ENCODE data around the gene RNASE12. TPM values are rescaled to one million over a fixed set of nuclear protein-coding genes. Genes with fewer than 3 reads are reported as not detected.

Gene RNASE12
- total RNA-seq, 4 donors from 2014 or later = not detected

DNA sequence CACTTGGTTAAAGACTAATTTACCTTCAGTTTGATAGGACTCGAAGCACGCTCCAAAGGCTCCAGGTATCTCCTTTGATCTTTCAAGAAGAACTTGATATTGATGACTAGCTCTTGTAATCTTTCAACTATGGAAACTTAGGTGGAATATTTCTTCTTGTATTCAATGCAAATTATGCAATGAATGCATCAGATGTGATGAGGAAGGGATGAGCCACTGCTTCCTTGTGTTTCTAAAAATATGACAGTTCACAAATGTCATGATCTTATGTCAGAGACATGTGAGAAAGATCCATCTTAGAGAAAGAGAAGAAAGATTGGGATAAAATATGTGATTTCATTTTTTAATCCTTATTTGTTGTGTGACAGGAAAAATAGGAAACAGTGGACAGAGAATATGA is 40.2 kb downstream of the RNASE12 start:
- no peak for TF ChIP-seq POLR2A (IDR thresholded peaks at IDR 0.05)
- TF ChIP-seq, protein P1, sequence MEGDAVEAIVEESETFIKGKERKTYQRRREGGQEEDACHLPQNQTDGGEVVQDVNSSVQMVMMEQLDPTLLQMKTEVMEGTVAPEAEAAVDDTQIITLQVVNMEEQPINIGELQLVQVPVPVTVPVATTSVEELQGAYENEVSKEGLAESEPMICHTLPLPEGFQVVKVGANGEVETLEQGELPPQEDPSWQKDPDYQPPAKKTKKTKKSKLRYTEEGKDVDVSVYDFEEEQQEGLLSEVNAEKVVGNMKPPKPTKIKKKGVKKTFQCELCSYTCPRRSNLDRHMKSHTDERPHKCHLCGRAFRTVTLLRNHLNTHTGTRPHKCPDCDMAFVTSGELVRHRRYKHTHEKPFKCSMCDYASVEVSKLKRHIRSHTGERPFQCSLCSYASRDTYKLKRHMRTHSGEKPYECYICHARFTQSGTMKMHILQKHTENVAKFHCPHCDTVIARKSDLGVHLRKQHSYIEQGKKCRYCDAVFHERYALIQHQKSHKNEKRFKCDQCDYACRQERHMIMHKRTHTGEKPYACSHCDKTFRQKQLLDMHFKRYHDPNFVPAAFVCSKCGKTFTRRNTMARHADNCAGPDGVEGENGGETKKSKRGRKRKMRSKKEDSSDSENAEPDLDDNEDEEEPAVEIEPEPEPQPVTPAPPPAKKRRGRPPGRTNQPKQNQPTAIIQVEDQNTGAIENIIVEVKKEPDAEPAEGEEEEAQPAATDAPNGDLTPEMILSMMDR (IDR thresholded peaks at IDR 0.05) = no peak
- Histone ChIP-seq H3K27me3 (no peaks in the 10 kb centered on the region), H3K4me3 (no peak overlapping the region), H3K9me3 (no peaks in the 10 kb centered on the region), H3K27ac (no peak overlapping the region), H3K36me3 (no peaks in the 10 kb centered on the region), H3K4me1 (no peaks in the 10 kb centered on the region)
- DNase-seq = no peak
- 74 to 95% methylated on average over 2 of the region's 2 CpGs for WGBS, 2 donors
- intact Hi-C loops (cut with DNase I) = no loop called here

DNA sequence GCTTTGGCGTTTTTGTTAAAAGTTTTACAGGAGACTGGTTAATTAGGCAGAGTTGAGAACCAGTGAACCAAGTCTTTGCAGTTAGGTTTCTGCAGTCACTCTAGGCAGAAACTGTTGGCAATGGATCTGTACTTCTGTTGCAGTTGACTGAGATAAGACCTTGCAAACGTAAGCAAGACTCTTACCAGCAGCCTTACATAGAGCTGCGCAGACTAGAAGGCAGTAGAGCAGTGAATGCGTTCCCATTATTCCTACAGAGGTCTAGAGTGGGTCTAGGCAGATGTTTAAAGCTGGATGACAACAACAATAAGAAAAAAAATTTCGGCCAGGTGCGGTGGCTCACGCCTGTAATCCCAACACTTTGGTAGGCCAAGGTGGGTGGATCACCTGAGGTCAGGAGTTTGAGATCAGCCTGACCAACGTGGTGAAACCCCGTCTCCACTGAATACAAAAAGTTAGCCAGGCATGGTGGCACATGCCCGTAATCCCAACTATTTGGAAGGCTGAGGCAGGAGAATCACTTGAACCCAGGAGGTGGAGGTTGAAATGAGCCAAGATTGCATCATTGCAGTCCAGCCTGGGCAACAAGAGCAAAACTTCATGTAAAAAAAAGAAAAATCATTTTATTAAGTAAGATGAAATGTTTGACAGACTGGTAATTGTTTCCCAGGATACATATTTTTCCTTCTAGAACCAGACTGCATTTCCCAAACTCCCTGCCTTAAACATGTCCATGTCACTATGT is 42.6 kb downstream of the RNASE12 start:
- no peak overlapping the region for H3K27ac ChIP-seq
- intact Hi-C loops (cut with DNase I) = no loop called here
- TF ChIP-seq POLR2A (IDR thresholded peaks at IDR 0.05) = no peak
- TF ChIP-seq, protein P1 (IDR thresholded peaks at IDR 0.05) = no peak
- H3K4me3 ChIP-seq = no peak overlapping the region
- no peaks in the 10 kb centered on the region for H3K27me3 ChIP-seq
- H3K4me1 ChIP-seq = no peaks in the 10 kb centered on the region
- DNase-seq = no peak
- 75 to 79% methylated on average over 10 of the region's 10 CpGs for WGBS, 2 donors
- no peaks in the 10 kb centered on the region for H3K36me3 ChIP-seq
- no peaks in the 10 kb centered on the region for H3K9me3 ChIP-seq

DNA sequence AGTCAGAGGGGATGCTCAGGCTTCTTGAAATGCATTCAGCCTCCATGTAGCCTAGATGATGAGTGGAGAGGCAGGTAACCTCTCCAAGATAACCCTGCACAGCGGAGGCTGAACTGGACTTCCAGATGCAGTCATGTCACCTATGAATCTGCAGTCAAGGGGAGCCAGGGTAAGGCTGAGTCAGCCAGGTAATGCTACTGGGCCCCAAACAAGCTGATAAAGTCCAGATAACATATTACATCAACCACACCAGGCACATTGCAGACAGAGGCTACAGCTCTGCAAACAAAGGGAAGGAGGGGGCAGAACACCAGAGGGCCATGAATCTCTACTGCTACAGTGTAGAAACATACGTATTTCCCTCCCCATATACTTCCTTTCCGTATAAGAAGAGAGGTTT is 44.3 kb downstream of the RNASE12 start:
- WGBS, 2 donors = 46 to 49% methylated on average over 3 of the region's 3 CpGs
- no peak for DNase-seq
- TF ChIP-seq, protein P1 (IDR thresholded peaks at IDR 0.05) = no peak
- no peak for TF ChIP-seq POLR2A (IDR thresholded peaks at IDR 0.05)

More for the DNA sequence above, 44.3 kb downstream of the RNASE12 start:
- Histone ChIP-seq H3K27ac (no peak overlapping the region), H3K36me3 (no peaks in the 10 kb centered on the region), H3K4me3 (no peak overlapping the region), H3K4me1 (no peaks in the 10 kb centered on the region), H3K27me3 (no peaks in the 10 kb centered on the region), H3K9me3 (no peaks in the 10 kb centered on the region)
- intact Hi-C loops (cut with DNase I) = no loop called here

Other genes starting within 250 kb of the RNASE12 start
- 10 to 100 TPM in 3 of 4 donors, 1 to 10 TPM in 1; 5.0 to 20.3 (median 11.7) TPM for gene PARP2, start 247.7 kb downstream of the RNASE12 start, total RNA-seq
- 10 to 100 TPM; 13.4 to 16.6 (median 14.7) TPM for gene TEP1, start 177.9 kb downstream of the RNASE12 start, total RNA-seq
- under 1 TPM in 1 of 4 donors, not detected in 3; 0.57 TPM for gene KLHL33, start 155.2 kb downstream of the RNASE12 start, total RNA-seq
- 10 to 100 TPM; 22.3 to 41.6 (median 26.6) TPM for gene OSGEP, start 136.6 kb downstream of the RNASE12 start, total RNA-seq
- gene APEX1, start 136.2 kb downstream of the RNASE12 start, total RNA-seq = 100 to 1,000 TPM in 3 of 4 donors, 10 to 100 TPM in 1; 75.7 to 132 (median 115) TPM
- 10 to 100 TPM; 15.8 to 25.7 (median 19.1) TPM for gene PIP4P1, start 129.9 kb downstream of the RNASE12 start, total RNA-seq
- 100 to 1,000 TPM in 2 of 4 donors, 10 to 100 TPM in 2; 84.4 to 155 (median 104) TPM for gene PNP, start 122.0 kb downstream of the RNASE12 start, total RNA-seq
- not detected for gene RNASE10, start 85.8 kb downstream of the RNASE12 start, total RNA-seq
- not detected for gene RNASE9, start 30.3 kb downstream of the RNASE12 start, total RNA-seq
- not detected for gene RNASE11, start 3.4 kb downstream of the RNASE12 start, total RNA-seq
- gene OR6S1, start 50.3 kb upstream of the RNASE12 start, total RNA-seq = not detected
- 10 to 100 TPM in 2 of 4 donors, 1 to 10 TPM in 2; 4.0 to 73.1 (median 19.5) TPM for gene RNASE4, start 93.2 kb upstream of the RNASE12 start, total RNA-seq
- gene ANG, start 97.4 kb upstream of the RNASE12 start, total RNA-seq = 10 to 100 TPM in 1 of 4 donors, 1 to 10 TPM in 3; 1.4 to 15.1 (median 5.8) TPM
- gene EDDM3A, start 154.5 kb upstream of the RNASE12 start, total RNA-seq = not detected
- gene EDDM3B, start 177.0 kb upstream of the RNASE12 start, total RNA-seq = not detected
- 10 to 100 TPM in 2 of 4 donors, under 1 TPM in 2; 0.26 to 22.3 (median 7.1) TPM for gene RNASE6, start 189.9 kb upstream of the RNASE12 start, total RNA-seq
- 100 to 1,000 TPM in 2 of 4 donors, 10 to 100 TPM in 2; 12.0 to 297 (median 61.0) TPM for gene RNASE1, start 211.5 kb upstream of the RNASE12 start, total RNA-seq